H9 (cell line): Measurements from ENCODE around the gene G2E3. TPM values are rescaled to one million over a fixed set of nuclear protein-coding genes. Genes with fewer than 3 reads are reported as not detected.
A peak's percentile ranks its signal among the peaks of the same experiment; 100 is the strongest.

Experiments used
- DNase-seq: peaks from one replicate; pipeline ENCODE4 v3.0.0-alpha.2; 2017
- H2AFZ ChIP-seq: one replicate; pipeline ENCODE4 v1.6.1; 2013; ENCODE audit warnings: mild to moderate bottlenecking, low read length, control low read depth, moderate library complexity
- H2AK5ac ChIP-seq: 2 replicates; pipeline ENCODE4 v1.6.1; 2013; ENCODE audit warnings: low read length, control low read depth, mixed read lengths; ENCODE audit not compliant: insufficient read length
- H2BK120ac ChIP-seq: one replicate; pipeline ENCODE4 v1.6.1; 2013; ENCODE audit warnings: low read depth, mild to moderate bottlenecking, low read length, control low read depth, inconsistent platforms; ENCODE audit not compliant: poor library complexity, severe bottlenecking
- H2BK12ac ChIP-seq: 2 replicates; pipeline ENCODE4 v1.6.1; 2013; ENCODE audit warnings: low read length, control low read depth, mixed read lengths, low read depth; ENCODE audit not compliant: insufficient read length
- H2BK15ac ChIP-seq: 2 replicates; pipeline ENCODE4 v1.6.1; 2013; ENCODE audit warnings: low read depth, low read length, control low read depth
- H2BK20ac ChIP-seq: one replicate; pipeline ENCODE4 v1.6.1; 2013; ENCODE audit warnings: low read depth, mild to moderate bottlenecking, low read length, control low read depth, inconsistent platforms; ENCODE audit not compliant: poor library complexity, severe bottlenecking
- H2BK5ac ChIP-seq: 2 replicates; pipeline ENCODE4 v1.6.1; 2013; ENCODE audit warnings: low read length, control low read depth, mixed read lengths; ENCODE audit not compliant: insufficient read length
- H3K14ac ChIP-seq: 2 replicates; pipeline ENCODE4 v1.6.1; 2013; ENCODE audit warnings: low read length, control low read depth; ENCODE audit not compliant: insufficient read depth
- H3K18ac ChIP-seq: 2 replicates; pipeline ENCODE4 v1.6.1; 2013; ENCODE audit warnings: low read depth, mild to moderate bottlenecking, mixed read lengths, low read length, control low read depth; ENCODE audit not compliant: insufficient read length
- H3K23ac ChIP-seq: 2 replicates; pipeline ENCODE4 v1.6.1; 2013; ENCODE audit warnings: low read length, control low read depth, mixed read lengths, low read depth; ENCODE audit not compliant: insufficient read length
- H3K23me2 ChIP-seq: 2 replicates; pipeline ENCODE4 v1.6.1; 2013; ENCODE audit warnings: low read depth, mild to moderate bottlenecking, mixed read lengths, low read length, control low read depth; ENCODE audit not compliant: insufficient read length, poor library complexity, severe bottlenecking
- H3K27ac ChIP-seq: 2 replicates; pipeline ENCODE4 v1.5.1; 2013; ENCODE audit warnings: low read length, control low read depth, mixed read lengths, low read depth; ENCODE audit not compliant: insufficient read length
- H3K27me3 ChIP-seq: 2 replicates; pipeline ENCODE4 v1.6.1; 2013; ENCODE audit warnings: low read length, control low read depth, inconsistent platforms; ENCODE audit not compliant: insufficient read depth
- H3K4ac ChIP-seq: 2 replicates; pipeline ENCODE4 v1.6.1; 2013; ENCODE audit warnings: low read depth, mild to moderate bottlenecking, control low read depth, inconsistent platforms, low read length, moderate library complexity
- H3K4me1 ChIP-seq: 2 replicates; pipeline ENCODE4 v1.6.1; 2013; ENCODE audit warnings: low read length, control low read depth, inconsistent platforms; ENCODE audit not compliant: insufficient read depth
- H3K4me2 ChIP-seq: 2 replicates; pipeline ENCODE4 v1.6.1; 2013; ENCODE audit warnings: low read length, control low read depth, mixed read lengths; ENCODE audit not compliant: insufficient read length, insufficient read depth
- H3K56ac ChIP-seq: 2 replicates; pipeline ENCODE4 v1.6.1; 2013; ENCODE audit warnings: low read depth, mild to moderate bottlenecking, mixed read lengths, low read length, control low read depth; ENCODE audit not compliant: insufficient read length
- H3K79me1 ChIP-seq: 2 replicates; pipeline ENCODE4 v1.6.1; 2013; ENCODE audit warnings: low read depth, mild to moderate bottlenecking, moderate library complexity, low read length, control low read depth, inconsistent platforms; ENCODE audit not compliant: insufficient read depth, poor library complexity, severe bottlenecking
- H3K79me2 ChIP-seq: 2 replicates; pipeline ENCODE4 v1.6.1; 2013; ENCODE audit warnings: low read length, control low read depth, inconsistent platforms; ENCODE audit not compliant: insufficient read depth
- H3K9ac ChIP-seq: 2 replicates; pipeline ENCODE4 v1.6.1; 2013; ENCODE audit warnings: low read length, control low read depth, mixed read lengths; ENCODE audit not compliant: insufficient read length; ENCODE audit errors: extremely low read depth
- H3K9me3 ChIP-seq: one replicate; pipeline ENCODE4 v1.6.1; 2013; ENCODE audit warnings: low read depth, low read length, inconsistent platforms; ENCODE audit not compliant: control insufficient read depth
- H3T11ph ChIP-seq: one replicate; pipeline ENCODE4 v1.6.1; 2013; ENCODE audit warnings: mild to moderate bottlenecking, low read length, control low read depth, inconsistent platforms
- H4K20me1 ChIP-seq: one replicate; pipeline ENCODE4 v1.6.1; 2013; ENCODE audit not compliant: control insufficient read depth, insufficient read length, insufficient read depth
- H4K5ac ChIP-seq: 2 replicates; pipeline ENCODE4 v1.6.1; 2013; ENCODE audit warnings: low read depth, mild to moderate bottlenecking, mixed read lengths, low read length, control low read depth; ENCODE audit not compliant: insufficient read length
- H4K8ac ChIP-seq: replicated peaks from 2 replicates; pipeline ENCODE4 v1.6.1; 2013; ENCODE audit warnings: low read length, control low read depth, mixed read lengths, low read depth; ENCODE audit not compliant: insufficient read length
- H4K91ac ChIP-seq: 2 replicates; pipeline ENCODE4 v1.6.1; 2013; ENCODE audit warnings: low read depth, mild to moderate bottlenecking, moderate library complexity, mixed read lengths, low read length, control low read depth; ENCODE audit not compliant: insufficient read length
- H3K27ac Mint-ChIP-seq, 3 experiments: 2 replicates in 2 of 3; 3 replicates in 1 of 3; pipeline ENCODE4 v1.8.0; 2020 to 2021; ENCODE audit warnings: mixed read lengths in 3 of 3, mild to moderate bottlenecking in 1 of 3, moderate library complexity in 1 of 3
- H3K27me3 Mint-ChIP-seq: 2 replicates; pipeline ENCODE4 v1.8.0; 2021; ENCODE audit warnings: low read depth, mild to moderate bottlenecking, moderate library complexity, mixed read lengths
- H3K36me3 Mint-ChIP-seq, 3 experiments: 2 replicates in 2 of 3; 3 replicates in 1 of 3; pipeline ENCODE4 v1.8.0; 2020 to 2021; ENCODE audit warnings: low read depth in 3 of 3, mixed read lengths in 3 of 3; ENCODE audit not compliant: insufficient read depth in 1 of 3
- H3K4me1 Mint-ChIP-seq, 2 experiments: 2 replicates each; pipeline ENCODE4 v1.8.0; 2020; ENCODE audit warnings: mixed read lengths in 2 of 2
- H3K4me3 Mint-ChIP-seq, 2 experiments: 2 replicates in 1 of 2; 3 replicates in 1 of 2; pipeline ENCODE4 v1.8.0; 2020 to 2021; ENCODE audit warnings: mild to moderate bottlenecking in 2 of 2, mixed read lengths in 2 of 2, moderate library complexity in 1 of 2
- H3K9me3 Mint-ChIP-seq, 2 experiments: 2 replicates in 1 of 2; 3 replicates in 1 of 2; pipeline ENCODE4 v1.8.0; 2020; ENCODE audit warnings: mild to moderate bottlenecking in 2 of 2, mixed read lengths in 2 of 2, moderate library complexity in 1 of 2
- CTCF ChIP-seq: fragments of 200-600 bp; sonication (generic); conservative IDR thresholded peaks from 3 replicates; pipeline ENCODE4 v1.8.0; 2021; ENCODE audit warnings: antibody characterized with exemption, mild to moderate bottlenecking
- WGBS: extraction: QIAGEN DNeasy Blood & Tissue Kit; methylation state at CpG from one replicate; pipeline ENCODE4 v1.1.7; 2013; ENCODE audit warnings: missing lambda C conversion rate, low lambda C conversion rate, mixed read lengths; ENCODE audit not compliant: insufficient read length; ENCODE audit errors: extremely low coverage; 5-methylcytosine and 5-hydroxymethylcytosine counted together
- total RNA-seq: library from RNA; stranded (reverse); gene quantifications from 2 replicates; pipeline ENCODE4 v1.2.1, GENCODE V29; 2021

The G2E3 gene
- total RNA-seq, 1 experiment from 2014 or later, result 49.2 TPM

DNA sequence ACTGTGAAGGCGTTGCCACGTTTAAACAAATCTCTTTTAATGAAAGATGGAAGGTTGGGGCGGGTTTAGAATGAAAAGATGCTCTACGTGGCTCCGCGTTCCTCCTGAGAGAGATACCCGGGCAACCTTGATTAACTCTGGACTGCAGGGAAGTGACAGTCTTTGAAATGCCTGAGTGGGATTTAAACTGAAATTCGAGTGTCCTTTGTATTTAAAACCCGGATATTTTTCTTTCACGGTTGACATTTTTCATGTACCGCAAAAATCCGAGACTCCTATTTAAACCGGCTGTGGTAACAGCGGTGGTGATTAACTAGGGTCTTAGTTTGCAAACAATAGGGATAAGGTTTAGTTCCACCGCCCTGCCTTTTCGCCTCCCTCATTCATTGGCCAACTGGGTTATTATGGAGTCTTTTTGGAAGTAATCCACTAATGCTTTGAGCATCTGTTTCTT lies 707 bp downstream of the G2E3 start:
- H3T11ph ChIP-seq, result no peak overlapping the region
- H3K9me3 Mint-ChIP-seq, result peaks cover 3 to 10% of the 10 kb centered on the region in 2 experiments
- H2BK120ac ChIP-seq, result peak overlapping the region; percentile 84
- H2BK15ac ChIP-seq, result no peak overlapping the region
- H3K79me1 ChIP-seq, result peaks cover 10% of the 10 kb centered on the region
- H3K9ac ChIP-seq, result peak overlapping the region; percentile 95
- H2BK5ac ChIP-seq, result no peak overlapping the region
- H3K4me1 Mint-ChIP-seq, result peaks cover 26 to 29% of the 10 kb centered on the region in 2 experiments
- no peak overlapping the region for H3K56ac ChIP-seq
- no peaks in the 10 kb centered on the region for H3K27me3 Mint-ChIP-seq
- no peak overlapping the region for H3K27ac ChIP-seq
- no peaks in the 10 kb centered on the region for H3K9me3 ChIP-seq
- peak overlapping the region; percentile 100 for H3K4me3 Mint-ChIP-seq
- no CpG with 5 or more reads among the region's 16 CpGs for WGBS
- no peak overlapping the region for H3K18ac ChIP-seq
- H4K91ac ChIP-seq, result no peak overlapping the region
- H2AK5ac ChIP-seq, result no peak overlapping the region
- no peak for DNase-seq
- no peak overlapping the region for H2BK20ac ChIP-seq
- H3K27ac Mint-ChIP-seq, result peak overlapping the region; percentile 88 to 100 (median 99); a peak in 6 of 7 replicates
- H4K5ac ChIP-seq, result no peak overlapping the region
- no peak overlapping the region for H2BK12ac ChIP-seq
- H4K8ac ChIP-seq, result no peak overlapping the region
- no peak overlapping the region; the same call in 1 of the 2 replicates for H3K14ac ChIP-seq
- H3K4ac ChIP-seq, result no peak overlapping the region
- H3K23me2 ChIP-seq, result peaks cover 3% of the 10 kb centered on the region
- peaks cover 40% of the 10 kb centered on the region for H3K79me2 ChIP-seq
- H3K36me3 Mint-ChIP-seq, result peaks cover 20 to 37% (median 34%) of the 10 kb centered on the region in 3 experiments
- H2AFZ ChIP-seq, result no peak overlapping the region
- TF ChIP-seq CTCF, result no peak
- no peaks in the 10 kb centered on the region for H4K20me1 ChIP-seq
- H3K4me2 ChIP-seq, result peak overlapping the region; percentile 76
- no peaks in the 10 kb centered on the region for H3K27me3 ChIP-seq
- H3K4me1 ChIP-seq, result no peaks in the 10 kb centered on the region
- no peak overlapping the region for H3K23ac ChIP-seq
